BLaER1 (cell line): Measurements from ENCODE around the gene TYMP.

Experiments used
- H3K27ac ChIP-seq: shearing (Covaris generic); formaldehyde crosslinking; 2 replicates; pipeline ENCODE4 v1.8.1; 2022
- H3K27me3 ChIP-seq: shearing (Covaris generic); formaldehyde crosslinking; 2 replicates; pipeline ENCODE4 v1.8.1; 2022
- H3K36me3 ChIP-seq: shearing (Covaris generic); formaldehyde crosslinking; 2 replicates; pipeline ENCODE4 v1.8.1; 2022
- H3K4me1 ChIP-seq: shearing (Covaris generic); formaldehyde crosslinking; 2 replicates; pipeline ENCODE4 v1.8.1; 2022
- H3K4me2 ChIP-seq: shearing (Covaris generic); formaldehyde crosslinking; 2 replicates; pipeline ENCODE4 v1.8.1; 2022
- H3K4me3 ChIP-seq: shearing (Covaris generic); formaldehyde crosslinking; 2 replicates; pipeline ENCODE4 v1.8.1; 2022
- H3K9ac ChIP-seq: shearing (Covaris generic); formaldehyde crosslinking; 2 replicates; pipeline ENCODE4 v1.8.1; 2022
- H3K9me3 ChIP-seq: shearing (Covaris generic); formaldehyde crosslinking; 2 replicates; pipeline ENCODE4 v1.8.1; 2022
- H4K20me1 ChIP-seq: shearing (Covaris generic); formaldehyde crosslinking; 2 replicates; pipeline ENCODE4 v1.8.1; 2022
- Cebpa-rat ChIP-seq: shearing (Covaris generic); IDR thresholded peaks from 2 replicates; pipeline ENCODE4 v1.8.1; 2022

TYMP gene

DNA sequence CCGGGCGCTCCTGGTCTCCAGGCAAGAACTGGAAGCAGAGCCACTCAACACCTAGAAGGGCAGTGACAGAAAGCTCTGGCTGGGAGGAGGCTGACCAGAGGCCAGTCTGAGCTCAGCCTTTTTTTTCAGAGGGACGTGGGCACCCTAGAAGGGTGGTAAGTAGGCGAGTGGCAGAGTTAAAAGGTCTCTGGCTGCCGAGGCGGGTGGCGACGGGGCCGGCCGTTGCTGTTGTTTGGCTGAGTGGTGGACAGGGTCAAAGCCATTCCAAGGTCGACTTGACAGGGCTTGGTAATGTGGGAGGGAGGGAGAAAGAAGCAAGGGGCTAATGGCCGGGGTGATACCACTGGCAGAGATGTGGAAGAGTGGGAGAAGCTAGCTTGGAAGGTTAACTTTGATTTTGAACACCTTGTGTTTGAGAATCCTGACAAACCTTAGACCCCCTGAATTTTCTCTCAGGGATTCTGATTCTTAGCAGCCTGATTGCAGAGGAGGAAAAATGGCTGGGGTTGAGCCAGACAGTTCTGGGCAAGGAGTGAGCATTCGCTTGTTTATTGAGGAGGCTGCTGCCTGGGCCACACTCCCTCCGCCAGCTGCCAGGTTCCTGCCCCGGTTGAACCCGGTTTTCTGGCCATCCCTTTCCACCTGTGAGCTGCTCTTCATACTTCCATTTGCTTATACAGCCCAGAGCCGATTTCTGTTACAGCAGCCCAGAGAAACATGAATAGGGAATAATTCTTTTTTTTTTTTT is 33.8 kb upstream of the TYMP start:
- H3K27ac ChIP-seq = no peak overlapping the region
- peak overlapping the region; percentile 66 for H3K4me3 ChIP-seq
- H3K9ac ChIP-seq = peak overlapping the region; percentile 32; the same call in 1 of the 2 replicates
- H3K9me3 ChIP-seq = no peaks in the 10 kb centered on the region
- H3K36me3 ChIP-seq = peaks cover 15% of the 10 kb centered on the region
- H4K20me1 ChIP-seq = peaks cover 4% of the 10 kb centered on the region; the same call in 1 of the 2 replicates
- H3K4me1 ChIP-seq = peaks cover 17% of the 10 kb centered on the region
- H3K27me3 ChIP-seq = peaks cover 18% of the 10 kb centered on the region
- peak overlapping the region; percentile 95 for H3K4me2 ChIP-seq
- TF ChIP-seq Cebpa-rat = no peak

DNA sequence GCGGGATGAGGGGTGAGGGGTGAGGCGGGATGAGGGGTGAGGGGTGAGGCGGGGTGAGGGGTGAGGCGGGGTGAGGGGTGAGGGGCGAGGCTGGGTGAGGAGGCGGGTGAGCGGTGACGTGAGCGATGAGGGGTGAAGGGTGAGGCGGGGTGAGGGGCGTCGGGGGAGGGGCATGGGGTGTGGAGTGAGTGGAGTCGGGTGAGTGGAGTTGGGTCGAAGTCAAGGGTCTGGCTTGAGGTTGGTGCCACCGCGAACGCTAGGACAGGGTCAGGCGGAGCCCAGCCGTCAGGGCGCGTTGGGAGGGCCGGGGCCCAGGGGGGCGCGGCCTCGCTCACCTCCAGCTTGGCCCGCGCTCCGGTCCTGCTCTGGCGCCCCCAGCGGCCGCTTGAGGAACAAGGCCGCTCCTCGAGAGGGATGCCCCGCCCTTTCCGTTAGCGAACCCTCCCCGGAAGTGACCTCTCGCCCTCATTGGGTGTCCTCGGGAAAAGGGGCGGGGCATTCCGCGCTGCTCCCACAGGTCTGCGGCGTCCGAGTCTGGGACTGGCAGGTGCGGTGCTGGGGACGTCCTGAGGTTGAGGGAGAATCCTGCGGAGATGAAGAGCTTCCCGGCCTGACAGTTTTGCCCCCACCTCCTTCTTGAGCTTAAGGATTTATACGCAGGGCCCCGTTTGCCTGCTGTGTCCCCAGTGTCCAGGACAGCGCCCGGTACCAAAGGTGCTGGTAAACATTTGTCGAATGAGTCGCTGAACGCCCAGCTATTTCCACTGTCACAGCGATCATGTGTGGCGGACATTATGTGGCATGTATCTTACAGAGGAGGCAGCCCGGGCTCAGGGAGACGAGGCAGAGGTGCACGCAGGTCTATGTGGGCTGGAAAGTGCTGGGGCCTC is 33.0 kb upstream of the TYMP start, which contains the start of gene SYCE3:
Gene SYCE3, minus strand, starts transcription at position 397 of the 890 bp plus-strand sequence. CDS start 6,514 bp downstream, outside the sequence.
- Histone ChIP-seq H3K36me3 (peaks cover 7% of the 10 kb centered on the region), H3K27ac (no peak within 1 kb of the TSS), H3K9me3 (no peaks in the 10 kb centered on the region), H3K4me2 (peak within 1 kb of the TSS; percentile 95), H4K20me1 (no peaks in the 10 kb centered on the region), H3K4me1 (peaks cover 11% of the 10 kb centered on the region), H3K27me3 (peaks cover 18% of the 10 kb centered on the region), H3K9ac (peak within 1 kb of the TSS; percentile 32; the same call in 1 of the 2 replicates), H3K4me3 (peak within 1 kb of the TSS; percentile 66)
- TF ChIP-seq Cebpa-rat = no peak

DNA sequence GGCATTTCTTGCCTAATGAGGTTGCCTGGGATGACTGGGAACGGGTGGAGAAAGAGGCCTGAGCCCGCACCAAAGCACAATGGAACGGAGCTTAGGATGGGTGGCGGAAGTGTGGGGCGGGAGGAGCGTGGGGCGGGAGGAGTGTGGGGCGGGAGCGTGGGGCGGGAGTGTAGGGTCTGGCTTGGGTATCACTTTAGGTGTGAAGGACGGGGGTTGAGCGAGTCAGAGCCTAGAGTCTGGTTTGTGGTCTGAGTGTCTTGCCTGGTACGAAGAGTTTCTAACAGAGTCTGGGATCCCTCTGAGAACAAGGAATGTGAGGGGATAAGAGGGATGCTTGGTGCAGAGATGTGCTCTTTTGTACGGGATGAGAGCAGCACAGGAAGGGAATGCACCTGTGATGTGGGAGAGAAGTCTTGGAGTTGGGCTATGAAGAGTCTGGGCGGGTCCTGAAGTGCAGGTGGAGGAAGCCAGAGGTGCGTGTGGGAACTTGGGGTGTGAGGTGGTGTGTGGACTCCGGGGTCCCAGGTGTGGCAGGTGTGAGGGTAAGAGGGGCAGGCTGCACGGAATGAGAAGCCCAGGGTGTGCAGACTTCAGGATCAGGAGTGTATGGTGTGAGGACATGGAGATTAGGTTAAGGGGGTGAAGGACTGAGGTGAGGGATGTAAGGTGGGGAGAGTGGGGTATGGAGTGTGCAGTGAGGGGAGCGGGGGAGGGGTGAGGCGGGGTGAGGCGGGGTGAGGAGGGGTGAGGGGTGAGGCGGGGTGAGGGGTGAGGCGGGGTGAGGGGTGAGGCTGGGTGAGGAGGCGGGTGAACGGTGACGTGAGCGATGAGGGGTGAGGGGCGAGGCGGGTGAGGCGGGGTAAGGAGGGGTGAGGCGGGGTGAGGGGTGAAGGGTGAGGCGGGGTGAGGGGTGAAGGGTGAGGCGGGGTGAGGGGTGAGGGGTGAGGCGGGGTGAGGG is 31.9 kb upstream of the TYMP start:
- no peak overlapping the region for H3K9ac ChIP-seq
- no peaks in the 10 kb centered on the region for H4K20me1 ChIP-seq
- no peak overlapping the region for H3K27ac ChIP-seq
- H3K4me1 ChIP-seq = peaks cover 11% of the 10 kb centered on the region
- H3K9me3 ChIP-seq = no peaks in the 10 kb centered on the region
- no peak overlapping the region for H3K4me3 ChIP-seq
- H3K27me3 ChIP-seq = peaks cover 18% of the 10 kb centered on the region
- H3K36me3 ChIP-seq = no peaks in the 10 kb centered on the region
- TF ChIP-seq Cebpa-rat = no peak
- no peak overlapping the region for H3K4me2 ChIP-seq

DNA sequence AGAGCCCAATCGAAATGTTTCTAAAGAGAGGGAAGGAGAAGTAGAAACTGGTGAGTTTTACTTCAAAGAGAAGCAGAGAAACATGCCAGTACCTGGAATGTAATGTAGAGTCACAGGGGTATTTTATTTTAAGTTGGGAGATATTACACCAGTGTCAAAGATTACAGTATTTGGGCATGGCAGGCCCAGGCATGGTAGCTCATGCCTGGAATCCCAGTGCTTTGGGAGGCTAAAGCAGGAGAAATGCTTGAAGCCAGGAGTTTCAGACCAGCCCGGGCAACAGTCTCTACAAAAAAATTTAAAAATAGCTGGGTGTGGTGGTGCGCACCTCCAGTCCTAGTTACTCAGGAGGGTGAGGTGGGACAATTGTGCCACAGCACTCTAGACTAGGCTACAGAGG is 30.2 kb upstream of the TYMP start:
- Histone ChIP-seq H3K9ac (no peak overlapping the region), H3K4me2 (no peak overlapping the region), H4K20me1 (no peaks in the 10 kb centered on the region), H3K27me3 (peaks cover 18% of the 10 kb centered on the region), H3K9me3 (no peaks in the 10 kb centered on the region), H3K4me3 (no peak overlapping the region), H3K4me1 (peaks cover 11% of the 10 kb centered on the region), H3K27ac (no peak overlapping the region), H3K36me3 (no peaks in the 10 kb centered on the region)
- no peak for TF ChIP-seq Cebpa-rat

DNA sequence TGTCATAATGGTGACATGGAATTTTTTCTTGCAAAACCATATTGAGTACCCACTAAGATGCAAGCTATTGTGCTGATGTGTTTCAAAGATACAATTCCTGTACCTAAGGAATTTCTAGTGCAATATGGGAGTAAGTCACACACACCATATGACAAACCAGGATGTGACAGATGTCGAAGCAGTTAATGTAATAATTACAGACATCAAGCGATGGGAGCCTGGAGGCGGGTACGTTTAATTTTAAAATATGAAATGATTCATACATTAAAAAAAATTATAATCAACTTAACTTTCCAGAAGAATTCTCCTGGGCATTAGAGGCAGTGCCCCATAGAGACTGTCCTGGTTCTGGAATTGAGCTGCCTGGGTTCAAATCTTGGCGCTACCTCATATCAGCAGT is 26.9 kb upstream of the TYMP start:
- no peak for TF ChIP-seq Cebpa-rat
- Histone ChIP-seq H3K9ac (no peak overlapping the region), H3K4me2 (no peak overlapping the region), H4K20me1 (no peaks in the 10 kb centered on the region), H3K4me3 (no peak overlapping the region), H3K36me3 (no peaks in the 10 kb centered on the region), H3K27ac (no peak overlapping the region), H3K4me1 (no peaks in the 10 kb centered on the region), H3K27me3 (no peaks in the 10 kb centered on the region), H3K9me3 (no peaks in the 10 kb centered on the region)

DNA sequence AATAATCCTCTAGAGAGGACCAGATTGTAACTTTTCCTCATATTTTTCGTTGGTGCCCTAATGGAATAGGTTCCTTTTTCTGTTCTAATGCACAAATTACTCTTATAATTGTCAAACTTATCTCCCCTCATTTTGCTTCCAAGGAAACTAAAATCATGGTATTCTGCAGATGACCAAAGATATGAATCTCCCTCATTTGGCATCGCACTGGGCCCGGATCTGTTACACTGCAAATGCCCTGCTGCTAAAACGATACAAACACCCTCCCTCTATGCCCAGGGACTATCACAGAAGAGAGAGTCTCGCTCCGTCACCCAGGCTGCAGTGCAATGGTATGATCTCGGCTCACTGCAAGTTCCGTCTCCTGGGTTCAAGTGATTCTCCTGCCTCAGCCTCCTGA is 23.5 kb upstream of the TYMP start:
- no peak for TF ChIP-seq Cebpa-rat
- Histone ChIP-seq H3K4me2 (no peak overlapping the region), H3K4me3 (no peak overlapping the region), H3K9me3 (no peaks in the 10 kb centered on the region), H3K36me3 (no peaks in the 10 kb centered on the region), H3K9ac (no peak overlapping the region), H3K4me1 (peaks cover 23% of the 10 kb centered on the region), H4K20me1 (no peaks in the 10 kb centered on the region), H3K27ac (no peak overlapping the region), H3K27me3 (no peaks in the 10 kb centered on the region; the same call in 1 of the 2 replicates)

DNA sequence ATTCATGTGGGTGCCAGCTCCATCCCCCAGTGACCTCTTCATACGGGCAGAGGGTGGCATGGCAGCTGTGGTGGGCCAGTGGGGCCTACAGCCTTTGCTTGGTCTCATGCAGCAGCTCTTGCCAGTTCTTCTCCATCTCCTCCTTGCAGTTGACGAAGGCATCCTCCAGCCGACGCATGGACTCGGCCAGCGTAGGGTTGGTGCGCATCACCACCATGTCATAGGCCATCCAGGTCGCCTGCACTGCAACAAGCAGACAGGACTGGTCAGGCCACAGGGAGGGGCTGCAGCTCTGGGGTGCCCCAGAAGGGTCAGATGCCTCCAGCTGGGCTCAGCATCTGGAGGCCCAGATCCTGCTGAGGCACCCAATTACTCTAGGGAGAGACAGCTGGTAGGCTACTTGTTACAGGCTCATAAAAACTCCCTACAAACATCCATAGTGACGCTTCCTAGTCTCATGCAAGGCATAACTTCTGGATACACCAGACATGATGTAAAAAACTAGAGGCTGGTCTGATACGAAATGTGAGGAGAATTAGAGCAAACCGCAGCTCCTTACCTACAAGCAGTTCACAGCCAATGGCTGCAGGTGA is 21.4 kb upstream of the TYMP start:
- no peaks in the 10 kb centered on the region; the same call in 1 of the 2 replicates for H3K27me3 ChIP-seq
- H3K4me3 ChIP-seq = no peak overlapping the region
- peaks cover 41% of the 10 kb centered on the region for H3K4me1 ChIP-seq
- no peak overlapping the region for H3K4me2 ChIP-seq
- H3K36me3 ChIP-seq = no peaks in the 10 kb centered on the region
- H3K27ac ChIP-seq = no peak overlapping the region
- peaks cover 12% of the 10 kb centered on the region; the same call in 1 of the 2 replicates for H4K20me1 ChIP-seq
- TF ChIP-seq Cebpa-rat = no peak
- H3K9me3 ChIP-seq = no peaks in the 10 kb centered on the region
- H3K9ac ChIP-seq = no peak overlapping the region

DNA sequence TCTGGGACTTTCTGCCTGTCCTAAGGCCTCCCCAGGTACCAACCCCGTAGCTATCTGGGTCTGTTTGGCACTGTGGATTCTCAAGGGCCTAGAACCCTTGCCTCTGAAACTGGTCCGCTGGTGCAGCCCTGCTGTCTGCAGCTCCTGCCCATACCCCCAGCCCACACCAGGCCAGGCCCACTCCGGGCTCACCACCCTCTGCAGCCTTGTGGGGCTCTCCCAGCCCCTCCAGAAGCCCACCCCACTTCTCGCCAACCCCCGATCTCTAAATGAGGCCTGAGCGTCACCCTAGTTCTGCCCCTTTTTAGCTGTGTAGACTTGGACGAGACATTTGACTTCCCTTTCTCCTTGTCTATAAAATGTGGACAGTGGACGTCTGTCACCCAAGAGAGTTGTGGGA is 20.6 kb upstream of the TYMP start:
- Histone ChIP-seq H3K9me3 (no peaks in the 10 kb centered on the region), H3K9ac (no peak overlapping the region), H3K27ac (no peak overlapping the region), H3K36me3 (no peaks in the 10 kb centered on the region), H3K27me3 (peaks cover under 1% of the 10 kb centered on the region), H3K4me3 (no peak overlapping the region), H3K4me2 (peak overlapping the region; percentile 100), H4K20me1 (peaks cover 14% of the 10 kb centered on the region; the same call in 1 of the 2 replicates), H3K4me1 (peaks cover 50% of the 10 kb centered on the region)
- TF ChIP-seq Cebpa-rat = no peak
